Stimulated activated CD4-positive, alpha-beta T cell treated with anti-CD3 and anti-CD28 coated beads, TNF-alpha, amount 100 ng/mL, for 4 hours (primary cell): ENCODE results near the gene ANKS3.
A peak's percentile ranks its signal among the peaks of the same experiment; 100 is the strongest.
"Not testable (repeated sequence)": the region's sequence is repeated elsewhere in the genome, so short reads cannot be mapped to it uniquely, and the experiment has no call there.

ENCODE experiments used
- DNase-seq, 3 experiments: peaks; one replicate each; pipeline ENCODE4 v3.0.0-alpha.2; 2020; ENCODE audit warnings: low read depth in 3 of 3

ANKS3 gene

DNA sequence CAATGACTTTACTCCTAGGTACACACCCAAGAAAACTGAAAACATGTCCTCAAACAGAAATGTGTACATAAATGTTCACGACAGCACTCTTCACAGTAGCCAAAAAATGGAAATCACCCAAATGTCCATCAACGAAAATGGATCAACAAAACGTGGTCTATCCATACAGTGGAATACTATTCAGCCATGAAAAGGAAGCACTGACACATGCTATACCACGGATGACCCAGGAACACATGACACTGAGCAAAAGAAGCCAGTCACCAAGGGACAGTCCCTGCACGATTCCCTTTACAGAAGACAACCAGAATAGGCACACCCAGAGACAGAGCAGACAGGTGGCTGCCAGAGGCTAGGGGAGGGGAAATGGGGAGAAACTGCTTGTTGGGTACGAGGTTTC, 21.6 kb upstream of the ANKS3 start:
- no peak for DNase-seq

- DNase-seq = no peak
Observed at GRCh38 chr16:4754865-4755264, 20.8 kb upstream of the ANKS3 start.

- no peak for DNase-seq
Observed at GRCh38 chr16:4753227-4753626, 19.2 kb upstream of the ANKS3 start.

DNA sequence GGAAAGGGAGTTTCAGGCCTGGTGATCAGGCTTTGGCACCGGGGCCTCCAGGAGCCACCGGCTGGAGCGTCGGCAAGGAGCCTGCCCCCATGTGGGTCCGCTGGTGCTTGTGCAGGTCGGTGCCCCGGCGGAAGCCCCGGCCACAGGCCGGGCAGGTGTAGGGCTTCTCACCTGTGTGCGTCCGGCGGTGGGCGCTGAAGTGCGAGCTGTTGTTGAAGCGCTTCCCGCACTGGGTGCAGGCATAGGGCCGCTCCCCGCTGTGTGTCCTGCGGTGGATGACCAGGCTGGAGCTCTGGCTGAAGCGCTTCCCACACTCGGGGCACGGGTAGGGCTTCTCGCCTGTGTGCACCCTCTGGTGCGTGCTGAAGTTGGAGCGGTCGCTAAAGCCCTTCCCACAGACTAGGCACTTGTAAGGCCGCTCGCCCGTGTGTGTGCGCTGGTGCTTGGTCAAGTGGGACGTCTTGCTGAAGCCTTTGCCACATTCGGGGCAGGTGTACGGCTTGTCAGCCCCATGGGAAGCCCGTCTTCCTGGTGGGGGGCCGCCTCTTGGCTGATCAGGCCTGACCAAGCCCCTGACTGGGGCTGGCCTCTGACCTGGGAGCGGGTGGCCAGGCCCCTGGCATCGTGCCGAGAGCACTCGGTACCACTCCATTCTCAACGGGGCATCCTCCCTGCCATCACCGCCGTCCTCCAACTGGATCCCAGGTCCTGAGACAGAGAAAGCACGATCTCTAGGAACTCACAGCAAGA, 18.5 kb upstream of the ANKS3 start:
- no peak for DNase-seq

DNA sequence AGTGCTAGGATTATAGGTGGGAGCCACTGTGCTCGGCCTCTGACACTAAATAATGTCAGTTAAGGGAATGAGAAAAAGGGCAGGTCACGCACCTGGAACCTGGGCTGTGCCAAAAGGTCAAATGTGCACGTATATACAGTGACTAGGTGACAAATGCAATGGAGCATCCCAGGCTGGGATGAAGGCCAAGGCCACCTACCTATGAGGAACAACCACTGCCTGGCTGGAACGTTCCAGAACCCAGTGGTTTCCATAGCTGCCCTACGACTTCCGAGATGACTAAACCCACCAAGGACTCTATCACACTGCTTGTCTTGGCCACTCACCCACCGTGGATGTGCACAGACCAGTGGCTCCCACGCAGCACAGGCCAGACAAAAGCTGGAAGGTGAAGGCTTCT, 16.8 kb upstream of the ANKS3 start:
- no peak for DNase-seq

GRCh38 chr16:4749700-4750257, 15.7 kb upstream of the ANKS3 start:
- DNase-seq = no peak

DNA sequence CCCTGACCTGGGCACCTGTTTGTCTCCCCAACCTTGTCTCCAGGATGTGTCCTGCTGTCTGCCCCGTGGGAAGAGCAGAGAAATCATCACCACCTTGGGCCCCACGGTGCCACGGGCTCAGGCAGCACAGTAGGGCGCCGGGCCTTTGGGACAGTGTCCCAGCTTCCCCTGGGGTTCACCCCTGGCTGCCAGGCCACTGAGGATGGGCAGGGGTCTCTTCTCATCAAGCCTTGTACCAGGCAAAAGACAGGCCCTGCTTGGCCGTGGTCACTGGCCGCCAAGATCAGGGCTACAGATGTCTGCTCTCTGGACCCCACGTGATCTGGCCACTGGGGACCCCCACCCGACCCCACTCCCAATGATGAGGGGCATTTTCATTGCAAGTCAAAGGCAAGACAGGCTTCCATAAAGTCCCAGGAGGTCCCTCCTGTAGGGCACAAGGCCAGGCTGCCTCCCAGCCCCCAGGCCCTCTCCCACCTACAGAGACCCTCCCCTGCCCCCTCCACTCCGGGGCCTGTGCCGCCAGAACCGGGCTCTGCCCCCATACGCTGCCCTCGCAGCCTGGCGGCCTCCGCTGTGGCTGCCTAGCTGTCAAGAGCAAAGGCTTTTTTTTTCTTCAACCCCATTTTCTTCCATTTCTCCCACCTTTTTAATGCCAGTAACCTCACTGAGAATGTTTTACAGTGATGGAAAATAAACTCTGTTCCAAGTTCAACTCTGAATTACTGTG, 14.8 kb upstream of the ANKS3 start:
- DNase-seq = no peak

GRCh38 chr16:4747906-4748681, 14.0 kb upstream of the ANKS3 start:
- DNase-seq = no peak

- no peak for DNase-seq
Observed at GRCh38 chr16:4746991-4747574, 13.0 kb upstream of the ANKS3 start.

DNA sequence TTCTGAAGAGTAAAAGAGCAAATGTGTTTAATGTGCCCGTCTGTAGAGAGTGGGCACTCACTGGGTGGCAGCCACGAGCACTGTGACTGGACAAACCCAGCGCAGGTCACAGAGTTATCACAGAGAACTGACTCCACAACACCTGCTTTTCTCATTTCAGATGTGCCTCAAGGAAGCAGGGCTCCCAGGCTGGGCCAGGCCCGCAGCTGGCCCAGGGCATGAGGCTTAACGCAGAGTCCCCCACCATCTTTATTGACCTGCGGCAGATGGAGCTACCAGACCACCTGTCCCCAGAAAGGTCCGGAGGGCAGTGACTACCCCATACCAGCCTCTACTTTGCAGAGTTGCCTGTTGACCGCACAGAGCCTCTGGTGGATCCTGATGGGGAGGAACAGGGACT, 12.1 kb upstream of the ANKS3 start:
- no peak for DNase-seq

DNA sequence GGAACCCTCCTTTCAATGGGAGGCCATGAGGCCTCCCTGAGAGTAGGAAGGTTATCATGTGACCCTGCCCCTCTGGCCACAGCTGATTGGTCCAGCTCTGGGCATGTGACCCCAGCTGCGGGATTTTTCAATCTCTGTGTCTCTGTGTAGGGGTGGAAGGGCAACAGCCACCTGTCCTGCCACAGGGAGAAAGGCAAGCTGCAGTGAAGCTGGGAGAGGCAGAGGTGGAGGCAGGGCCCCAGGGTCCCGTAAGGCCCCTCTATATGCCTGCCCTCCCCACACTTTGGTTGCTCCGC, 11.2 kb upstream of the ANKS3 start:
- DNase-seq = no peak

DNA sequence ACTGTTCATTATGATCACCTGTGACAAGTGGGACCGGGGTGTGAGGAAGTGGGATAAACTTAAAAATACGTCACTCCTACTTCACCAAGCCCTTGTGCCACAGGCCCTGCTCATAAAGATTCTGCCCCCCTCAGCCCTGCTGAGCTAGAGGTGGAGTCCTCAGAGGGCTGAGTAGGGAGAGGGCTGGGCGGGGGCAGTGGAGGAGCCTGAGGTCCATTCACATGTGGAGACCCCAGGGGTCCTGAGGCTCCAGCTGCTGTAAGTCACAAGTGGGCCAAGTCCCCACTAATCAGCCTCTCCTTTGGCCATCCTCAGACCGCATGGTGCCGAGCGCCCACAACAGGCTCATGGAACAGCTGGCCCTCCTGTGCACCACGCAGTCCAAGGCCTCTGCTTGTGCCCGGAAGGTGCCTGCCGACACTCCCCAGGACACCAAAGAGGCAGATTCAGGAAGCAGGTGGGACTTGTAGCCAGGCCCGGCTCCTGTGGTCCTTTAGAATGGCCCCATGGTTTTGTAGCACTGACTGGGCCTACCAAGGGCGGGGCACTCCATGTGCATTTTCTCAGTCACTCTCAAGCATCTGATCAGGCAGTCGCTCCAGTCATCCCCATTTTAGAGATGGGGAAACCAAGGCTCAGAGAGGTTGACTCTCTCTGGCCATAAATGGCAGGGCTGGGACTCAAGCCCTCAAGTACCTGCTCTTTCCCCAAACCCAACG, 10.6 kb upstream of the ANKS3 start:
- no peak for DNase-seq

- no peak for DNase-seq
Observed at GRCh38 chr16:4743226-4743878, 9.3 kb upstream of the ANKS3 start.

DNA sequence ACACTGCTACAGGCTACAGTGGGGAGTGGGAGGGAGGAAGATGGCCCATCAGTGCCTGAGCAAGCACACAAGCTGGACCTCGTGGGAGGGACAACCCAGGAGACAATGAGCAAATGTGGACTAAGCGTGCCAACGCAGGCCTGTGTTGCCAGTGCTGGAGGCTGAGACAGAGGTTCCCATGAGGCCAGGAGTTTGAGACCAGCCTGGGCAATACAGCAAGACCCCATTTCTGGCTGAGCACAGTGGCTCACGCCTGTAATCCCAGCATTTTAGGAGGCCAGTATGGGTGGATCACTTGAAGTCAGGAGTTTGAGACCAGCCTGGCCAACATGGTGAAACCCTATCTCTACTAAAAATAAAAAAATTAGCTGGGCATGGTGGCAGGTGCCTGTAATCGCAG, 4.3 kb upstream of the ANKS3 start:
- DNase-seq = not testable (repeated sequence)

GRCh38 chr16:4737545-4737944, 3.5 kb upstream of the ANKS3 start:
- DNase-seq = no peak

- no peak for DNase-seq
Observed at GRCh38 chr16:4736546-4736945, 2.5 kb upstream of the ANKS3 start.

GRCh38 chr16:4734730-4735535, 862 bp upstream of the ANKS3 start:
- peak; percentile 89 to 93 (median 89) for DNase-seq

DNA sequence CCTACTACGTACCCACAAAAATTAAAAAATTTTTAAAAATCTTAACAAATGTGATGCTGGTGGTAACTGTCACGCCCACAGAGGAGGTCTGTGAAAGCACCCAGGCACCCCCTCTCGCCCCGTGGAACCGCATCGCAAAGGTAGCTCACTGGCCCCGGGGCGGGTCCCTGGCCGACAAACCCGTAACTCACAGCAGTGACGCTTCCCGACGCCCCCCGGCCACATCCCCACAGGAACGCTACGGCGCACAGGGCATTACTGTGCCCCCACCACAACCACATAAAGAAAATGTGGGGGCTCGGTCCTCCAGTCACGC, 366 bp downstream of the ANKS3 start:
- DNase-seq = peak in 2 of 3 experiments; percentile 3 to 13

- no peak for DNase-seq
Observed at GRCh38 chr16:4733211-4733742, 794 bp downstream of the ANKS3 start.

DNA sequence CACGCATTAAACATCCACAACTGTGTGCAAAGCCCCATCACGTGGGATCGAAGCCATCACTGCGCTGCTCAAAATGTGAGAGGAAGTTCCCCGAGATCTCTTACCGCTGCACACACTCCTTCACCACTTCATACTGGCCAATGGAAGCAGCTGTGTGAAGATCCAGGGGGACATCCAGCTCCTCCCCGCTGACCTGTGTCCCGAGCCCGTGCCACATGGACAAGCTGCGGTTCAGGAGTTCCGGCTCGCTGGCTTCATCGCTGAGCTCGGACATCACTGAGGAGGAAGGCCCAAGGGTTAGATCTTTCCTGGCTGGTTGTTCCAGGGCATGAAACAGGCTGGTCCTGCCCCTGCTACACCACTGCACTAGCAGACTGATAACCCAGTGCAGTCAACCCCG, 4.2 kb downstream of the ANKS3 start:
- no peak for DNase-seq
